C4-2B (cell line): Measurements from ENCODE around the gene CORO1C.

Source experiments
- ZFX ChIP-seq: fragments of 450-650 bp; IDR thresholded peaks from 2 replicates; pipeline ENCODE4 v1.6.1; 2017
- TF ChIP-seq, protein P1 (sequence below): fragments of 450-650 bp; conservative IDR thresholded peaks from 2 replicates; pipeline ENCODE4 v1.5.1; 2017; ENCODE audit warnings: mild to moderate bottlenecking

- TF ChIP-seq, protein P1, sequence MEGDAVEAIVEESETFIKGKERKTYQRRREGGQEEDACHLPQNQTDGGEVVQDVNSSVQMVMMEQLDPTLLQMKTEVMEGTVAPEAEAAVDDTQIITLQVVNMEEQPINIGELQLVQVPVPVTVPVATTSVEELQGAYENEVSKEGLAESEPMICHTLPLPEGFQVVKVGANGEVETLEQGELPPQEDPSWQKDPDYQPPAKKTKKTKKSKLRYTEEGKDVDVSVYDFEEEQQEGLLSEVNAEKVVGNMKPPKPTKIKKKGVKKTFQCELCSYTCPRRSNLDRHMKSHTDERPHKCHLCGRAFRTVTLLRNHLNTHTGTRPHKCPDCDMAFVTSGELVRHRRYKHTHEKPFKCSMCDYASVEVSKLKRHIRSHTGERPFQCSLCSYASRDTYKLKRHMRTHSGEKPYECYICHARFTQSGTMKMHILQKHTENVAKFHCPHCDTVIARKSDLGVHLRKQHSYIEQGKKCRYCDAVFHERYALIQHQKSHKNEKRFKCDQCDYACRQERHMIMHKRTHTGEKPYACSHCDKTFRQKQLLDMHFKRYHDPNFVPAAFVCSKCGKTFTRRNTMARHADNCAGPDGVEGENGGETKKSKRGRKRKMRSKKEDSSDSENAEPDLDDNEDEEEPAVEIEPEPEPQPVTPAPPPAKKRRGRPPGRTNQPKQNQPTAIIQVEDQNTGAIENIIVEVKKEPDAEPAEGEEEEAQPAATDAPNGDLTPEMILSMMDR: no peak
- no peak for TF ChIP-seq ZFX
Observed at GRCh38 chr12:108616941-108617858, 114.1 kb downstream of the CORO1C start.
